GM18870 (cell line): ENCODE measurements around the gene AJM1.

ENCODE experiments used
- ATAC-seq: cut with Tn5 transposase; IDR thresholded peaks from one replicate; pipeline ENCODE4 v1.9.1; 2021; ENCODE audit warnings: moderate library complexity; ENCODE audit not compliant: unreplicated experiment

Gene AJM1

GRCh38 chr9:136853596-136854112 is 11.4 kb downstream of the AJM1 start:
- ATAC-seq: no peak

GRCh38 chr9:136854113-136854841 is 12.0 kb downstream of the AJM1 start:
- no peak for ATAC-seq

- ATAC-seq: no peak
Measured at GRCh38 chr9:136854842-136855460, 12.7 kb downstream of the AJM1 start.

GRCh38 chr9:136855461-136856078 is 13.3 kb downstream of the AJM1 start:
- ATAC-seq: no peak

GRCh38 chr9:136856079-136856476 is 13.8 kb downstream of the AJM1 start:
- no peak for ATAC-seq

GRCh38 chr9:136856541-136857141 is 14.4 kb downstream of the AJM1 start:
- no peak for ATAC-seq

- ATAC-seq: no peak
Measured at GRCh38 chr9:136857166-136857565, 14.9 kb downstream of the AJM1 start.

- ATAC-seq: no peak
Measured at GRCh38 chr9:136857581-136858412, 15.5 kb downstream of the AJM1 start.

- no peak for ATAC-seq
Measured at GRCh38 chr9:136858452-136858843, 16.2 kb downstream of the AJM1 start.

GRCh38 chr9:136858844-136859757 is 16.8 kb downstream of the AJM1 start:
- no peak for ATAC-seq

GRCh38 chr9:136860529-136860928 is 18.3 kb downstream of the AJM1 start:
- ATAC-seq: no peak

GRCh38 chr9:136860933-136861873 is 18.9 kb downstream of the AJM1 start:
- no peak for ATAC-seq

GRCh38 chr9:136861874-136862457 is 19.7 kb downstream of the AJM1 start:
- no peak for ATAC-seq

GRCh38 chr9:136862849-136863622 is 20.8 kb downstream of the AJM1 start:
- ATAC-seq: no peak

- no peak for ATAC-seq
Measured at GRCh38 chr9:136863623-136864273, 21.5 kb downstream of the AJM1 start.

- no peak for ATAC-seq
Measured at GRCh38 chr9:136865041-136865767, 22.9 kb downstream of the AJM1 start.
